GM12878 (cell line): ENCODE data around the gene ABI1. TPM values are rescaled to one million over a fixed set of nuclear protein-coding genes. Genes with fewer than 3 reads are reported as not detected.

Experiments used
- ATAC-seq: fragments of 200-7000 bp; cut with Tn5 transposase; 3 replicates; pipeline ENCODE4 v1.9.1; 2020; ENCODE audit warnings: mild to moderate bottlenecking, moderate library complexity
- BruUV-seq: library from RNA; stranded (reverse); fragments of 400-500 nt; replicated peaks from 2 replicates; lab custom pipeline; 2021; lab: Mats Ljungman, UMichigan
- CTCF ChIA-PET: fragments of 300-600 bp; sonication (Branson Sonifier 250); formaldehyde crosslinking; extraction: SDS; loops from one replicate; lab custom pipeline; 2021; ENCODE audit warnings: inconsistent platforms; lab: Yijun Ruan, JAX
- POLR2A ChIA-PET: fragments of 350-600 bp; formaldehyde crosslinking; extraction: SDS; loops from one replicate; lab custom pipeline; 2021; ENCODE audit warnings: inconsistent platforms; lab: Charles Lee
- RAD21 ChIA-PET: fragments of 300-600 bp; sonication (Branson Sonifier 250); formaldehyde crosslinking; loops from one replicate; lab custom pipeline; 2023; ENCODE audit warnings: antibody characterized with exemption; ENCODE audit not compliant: unreplicated experiment; lab: Charles Lee
- SMC1A ChIA-PET: fragments of 300-600 bp; sonication (Branson Sonifier 250); formaldehyde crosslinking; loops from one replicate; lab custom pipeline; 2023; ENCODE audit not compliant: unreplicated experiment, uncharacterized antibody; lab: Charles Lee
- DNase-seq: peaks from one replicate; pipeline ENCODE4 v3.0.0-alpha.2; 2011; ENCODE audit warnings: low read depth, low spot score
- FAIRE-seq: peaks from 3 replicates; lab custom pipeline; 2011; peaks lifted over from hg19 to GRCh38; lab: Jason Lieb, UNC
- H2AFZ ChIP-seq: 2 replicates; pipeline ENCODE4 v1.6.0; 2011; ENCODE audit warnings: low read depth, low read length, control low read depth; ENCODE audit not compliant: control insufficient read depth
- H3K27ac ChIP-seq: 2 replicates; pipeline ENCODE4 v1.5.1; 2011; ENCODE audit warnings: control low read depth; ENCODE audit not compliant: control insufficient read depth, insufficient read depth
- H3K27me3 ChIP-seq, 2 experiments: replicated peaks in 1 of 2; 2 replicates each; pipeline versions ENCODE4 v1.6.0 to v1.6.1; 2011; ENCODE audit warnings: low read length in 1 of 2; ENCODE audit not compliant: control insufficient read depth in 2 of 2, insufficient read depth in 2 of 2
- H3K36me3 ChIP-seq, 2 experiments: 2 replicates each; pipeline ENCODE4 v1.5.1; 2011; ENCODE audit warnings: low read length in 1 of 2; ENCODE audit not compliant: control insufficient read depth in 2 of 2, insufficient read depth in 2 of 2
- H3K4me1 ChIP-seq: 2 replicates; pipeline ENCODE4 v1.6.1; 2011; ENCODE audit warnings: mild to moderate bottlenecking, low read length, moderate library complexity, mixed read lengths; ENCODE audit not compliant: control insufficient read depth, insufficient read depth
- H3K4me2 ChIP-seq: 2 replicates; pipeline ENCODE4 v1.6.0; 2011; ENCODE audit warnings: control low read depth; ENCODE audit not compliant: control insufficient read depth, insufficient read depth
- H3K4me3 ChIP-seq: fragments of 200-600 bp; sonication (generic); 2 replicates; pipeline ENCODE4 v1.5.1; 2016
- H3K79me2 ChIP-seq: 2 replicates; pipeline ENCODE4 v1.6.0; 2011; ENCODE audit warnings: low read length; ENCODE audit not compliant: control insufficient read depth, insufficient read depth
- H3K9ac ChIP-seq: 2 replicates; pipeline ENCODE4 v1.8.0; 2011; ENCODE audit warnings: low read length, control low read depth, mixed read lengths; ENCODE audit not compliant: control insufficient read depth, insufficient read depth
- H3K9me3 ChIP-seq: replicated peaks from 3 replicates; pipeline ENCODE4 v1.5.1; 2011; ENCODE audit warnings: mild to moderate bottlenecking, low read length; ENCODE audit not compliant: control insufficient read depth, insufficient read depth
- H4K20me1 ChIP-seq: 2 replicates; pipeline ENCODE4 v1.6.0; 2011; ENCODE audit not compliant: control insufficient read depth, insufficient read depth
- ATF7 ChIP-seq: fragments of 450-650 bp; IDR thresholded peaks from 2 replicates; pipeline ENCODE4 v1.6.1; 2016; ENCODE audit warnings: low read depth, mild to moderate bottlenecking
- BACH1 ChIP-seq: fragments of 450-650 bp; IDR thresholded peaks from 2 replicates; pipeline ENCODE4 v1.6.1; 2017; ENCODE audit warnings: mild to moderate bottlenecking, borderline replicate concordance
- BMI1 ChIP-seq: fragments of 450-650 bp; IDR thresholded peaks from 2 replicates; pipeline ENCODE4 v1.6.1; 2016; ENCODE audit warnings: mild to moderate bottlenecking, moderate library complexity, borderline replicate concordance
- CBX3 ChIP-seq: fragments of 200-600 bp; sonication (generic); IDR thresholded peaks from 2 replicates; pipeline ENCODE4 v1.6.1; 2016; ENCODE audit warnings: low read depth, borderline replicate concordance
- CHD2 ChIP-seq: IDR thresholded peaks from 2 replicates; pipeline ENCODE4 v1.6.1; 2011; ENCODE audit warnings: low read depth, low read length, improper control_type of control experiment, borderline replicate concordance
- FOXM1 ChIP-seq: IDR thresholded peaks from 2 replicates; pipeline ENCODE4 v1.6.1; 2012; ENCODE audit warnings: low read depth, mild to moderate bottlenecking, inconsistent platforms, low read length, moderate library complexity
- IRF3 ChIP-seq: fragments of 450-650 bp; IDR thresholded peaks from 2 replicates; pipeline ENCODE4 v1.6.1; 2014; ENCODE audit warnings: mild to moderate bottlenecking
- KAT2A ChIP-seq: conservative IDR thresholded peaks from 2 replicates; pipeline ENCODE4 v1.6.1; 2011; ENCODE audit warnings: low read depth, low read length; ENCODE audit not compliant: control insufficient read depth
- MTA2 ChIP-seq: fragments of 450-650 bp; IDR thresholded peaks from 2 replicates; pipeline ENCODE4 v1.6.1; 2016; ENCODE audit warnings: low read depth, mild to moderate bottlenecking, moderate library complexity
- NR2C2 ChIP-seq: IDR thresholded peaks from 2 replicates; pipeline ENCODE4 v1.6.1; 2011; ENCODE audit warnings: borderline replicate concordance, low read depth; ENCODE audit not compliant: control insufficient read depth, insufficient read length
- PAX8 ChIP-seq: fragments of 450-650 bp; IDR thresholded peaks from 2 replicates; pipeline ENCODE4 v1.6.1; 2017; ENCODE audit warnings: mild to moderate bottlenecking, moderate library complexity
- PBX3 ChIP-seq: IDR thresholded peaks from 2 replicates; pipeline ENCODE4 v1.6.1; 2011; ENCODE audit warnings: mild to moderate bottlenecking, low read depth, low read length, moderate library complexity; ENCODE audit not compliant: insufficient replicate concordance
- SMAD5 ChIP-seq: IDR thresholded peaks from 2 replicates; pipeline ENCODE4 v1.6.1; 2016; ENCODE audit warnings: antibody characterized with exemption, low read depth
- SREBF2 ChIP-seq: IDR thresholded peaks from 2 replicates; pipeline ENCODE4 v1.6.1; 2012; ENCODE audit warnings: mild to moderate bottlenecking, low read length
- ZZZ3 ChIP-seq: IDR thresholded peaks from 2 replicates; pipeline ENCODE4 v1.6.1; 2011; ENCODE audit warnings: low read depth; ENCODE audit not compliant: control insufficient read depth, insufficient read length
- WGBS: methylation state at CpG from one replicate; pipeline ENCODE4 v1.1.6; 2016; ENCODE audit warnings: low lambda C conversion rate; ENCODE audit not compliant: insufficient replicate concordance, insufficient coverage; ENCODE audit errors: missing lambda C conversion rate; 5-methylcytosine and 5-hydroxymethylcytosine counted together
- in situ Hi-C: fragments of 300-500 bp; cut with MboI; formaldehyde crosslinking; loops from 9 replicates; pipeline ENCODE4 v1.14.3; 2018; ENCODE audit warnings: mixed read lengths
- intact Hi-C: fragments of 100-400 bp; cut with micrococcal nuclease; formaldehyde crosslinking; loops from one replicate; pipeline ENCODE4 v1.14.2; 2022; ENCODE audit not compliant: unreplicated experiment
- polyA plus RNA-seq, 11 experiments: library from polyadenylated mRNA; depleted of rRNA in 4 of 11; unstranded in 6 of 11; stranded (reverse) in 5 of 11; fragments of >200 nt; fragmentation: Nextera tagmentation in 4 of 11; fragmentation: Illumina TruSeq in 1 of 11; extraction: Ambion mirVana in 4 of 11; extraction: Trizol in 1 of 11; gene quantifications; 1 replicate in 1 of 11; 2 replicates in 10 of 11; pipeline versions ENCODE4 v1.2.1 to v1.2.3, GENCODE V29; 2011 to 2016; ENCODE audit warnings: inconsistent platforms in 2 of 11, missing spikeins in 2 of 11, low read depth in 1 of 11
- total RNA-seq, 4 experiments: library from RNA; depleted of rRNA in 3 of 4; stranded (reverse); fragments of >200 nt in 3 of 4; fragmentation: Illumina TruSeq in 1 of 4; extraction: Trizol in 1 of 4; gene quantifications; 2 replicates each; pipeline versions ENCODE4 v1.2.1 to v1.2.3, GENCODE V29; 2013 to 2021

Gene ABI1
- total and polyA plus RNA-seq, 10 of the 15 experiments (the other 5 are each of a cell fraction or from before 2014, with no cell fraction given) = 31.2 to 73.2 (median 50.7) TPM

- H2AFZ ChIP-seq = no peak overlapping the region
- H3K9ac ChIP-seq = no peak overlapping the region
- TF ChIP-seq PBX3 (no peak), CHD2 (no peak), PAX8 (no peak), SMAD5 (no peak), NR2C2 (no peak), IRF3 (no peak), SREBF2 (no peak), ATF7 (no peak), KAT2A (no peak), ZZZ3 (no peak), CBX3 (no peak), MTA2 (no peak), BMI1 (no peak), FOXM1 (no peak), BACH1 (no peak)
- FAIRE-seq (peak; percentile 31), DNase-seq (no peak), ATAC-seq (no peak)
- no peaks in the 10 kb centered on the region for H3K79me2 ChIP-seq
- H3K9me3 ChIP-seq = no peaks in the 10 kb centered on the region
- no peaks in the 10 kb centered on the region for H3K27me3 ChIP-seq
- H3K4me1 ChIP-seq = no peaks in the 10 kb centered on the region
- H4K20me1 ChIP-seq = no peaks in the 10 kb centered on the region
- no peak overlapping the region for H3K4me3 ChIP-seq
- in situ Hi-C loops = loop anchor here (5.0 to 10.0 kb wide), 2 partner anchors 148 to 395 kb away; no protein-coding TSS in a partner anchor
- WGBS = 95% methylated on average over 4 of the region's 4 CpGs
- peaks cover 7 to 29% of the 10 kb centered on the region in 2 experiments; a peak in 3 of 4 replicates for H3K36me3 ChIP-seq
- no peak overlapping the region for H3K4me2 ChIP-seq
- SMC1A ChIA-PET = interaction anchor here (1.8 to 7.5 kb wide), 2 partner anchors 132 to 152 kb away, joined by 7 to 220 read pairs; no protein-coding TSS in a partner anchor
- no TSS peak for BruUV-seq
- POLR2A ChIA-PET = interaction anchor here (0.6 to 0.7 kb wide), 3 partner anchors 20 to 512 kb away, joined by 3 to 7 read pairs (median 3); no protein-coding TSS in a partner anchor
- no peak overlapping the region for H3K27ac ChIP-seq
- intact Hi-C loops = no loop called here
- CTCF ChIA-PET = interaction anchor here (1.0 to 6.0 kb wide), 5 partner anchors 14 to 394 kb away, joined by 3 to 252 read pairs (median 5); partner anchors contain the start of gene ABI1
- RAD21 ChIA-PET = interaction anchor here (1.1 to 6.5 kb wide), 3 partner anchors 26 to 152 kb away, joined by 6 to 175 read pairs (median 9); no protein-coding TSS in a partner anchor
Observed at GRCh38 chr10:26729395-26729794, 131.4 kb downstream of the ABI1 start.
